Measurements from ENCODE around the gene MACROD2.

The MACROD2 gene

GRCh38 chr20:15859061-15859460, 1863.7 kb downstream of the MACROD2 start:
- no peak for DNase-seq

GRCh38 chr20:15860850-15861249, 1865.5 kb downstream of the MACROD2 start:
- DNase-seq: no peak

- DNase-seq: peak; percentile 45
These were observed 1866.9 kb downstream of the MACROD2 start for GRCh38 chr20:15862178-15862577.

GRCh38 chr20:15863735-15864134, 1868.4 kb downstream of the MACROD2 start:
- DNase-seq: no peak

GRCh38 chr20:15865553-15865952, 1870.2 kb downstream of the MACROD2 start:
- DNase-seq: no peak

GRCh38 chr20:15866916-15867730, 1871.8 kb downstream of the MACROD2 start:
- DNase-seq: no peak

GRCh38 chr20:15867899-15868298, 1872.6 kb downstream of the MACROD2 start:
- DNase-seq: no peak

- DNase-seq: peak; percentile 37
These were observed 1880.1 kb downstream of the MACROD2 start for GRCh38 chr20:15875446-15875845.

GRCh38 chr20:15882553-15882952, 1887.2 kb downstream of the MACROD2 start:
- DNase-seq: no peak

GRCh38 chr20:15886250-15886649, 1890.9 kb downstream of the MACROD2 start:
- DNase-seq: no peak

- no peak for DNase-seq
These were observed 1892.1 kb downstream of the MACROD2 start for GRCh38 chr20:15887387-15887786.

- no peak for DNase-seq
These were observed 1893.7 kb downstream of the MACROD2 start for GRCh38 chr20:15889061-15889460.

GRCh38 chr20:15889514-15890256, 1894.4 kb downstream of the MACROD2 start:
- DNase-seq: peak; percentile 34

- no peak for DNase-seq
These were observed 1895.2 kb downstream of the MACROD2 start for GRCh38 chr20:15890407-15890982.

- no peak for DNase-seq
These were observed 1899.8 kb downstream of the MACROD2 start for GRCh38 chr20:15895126-15895525.

GRCh38 chr20:15895560-15896084, 1900.3 kb downstream of the MACROD2 start:
- DNase-seq: no peak

GRCh38 chr20:15899967-15900366, 1904.7 kb downstream of the MACROD2 start:
- DNase-seq: no peak

GRCh38 chr20:15900443-15900842, 1905.1 kb downstream of the MACROD2 start:
- no peak for DNase-seq

- DNase-seq: no peak
These were observed 1907.2 kb downstream of the MACROD2 start for GRCh38 chr20:15902493-15902892.

GRCh38 chr20:15905661-15906060, 1910.3 kb downstream of the MACROD2 start:
- DNase-seq: no peak

- no peak for DNase-seq
These were observed 1914.7 kb downstream of the MACROD2 start for GRCh38 chr20:15909995-15910394.

GRCh38 chr20:15911581-15911980, 1916.3 kb downstream of the MACROD2 start:
- no peak for DNase-seq

GRCh38 chr20:15913391-15914025, 1918.2 kb downstream of the MACROD2 start:
- DNase-seq: no peak

Data from NCI-H2029 (cell line).